H54 (cell line): ENCODE measurements around the gene BORCS8.
"Not testable (repeated sequence)": the region's sequence is repeated elsewhere in the genome, so short reads cannot be mapped to it uniquely, and the experiment has no call there.

ENCODE experiments used
- DNase-seq: peaks from one replicate; pipeline ENCODE4 v3.0.0; 2011; ENCODE audit warnings: low spot score, mixed read lengths; ENCODE audit not compliant: insufficient read length
- FAIRE-seq: peaks from 3 replicates; lab custom pipeline; 2011; peaks lifted over from hg19 to GRCh38; lab: Jason Lieb, UNC
- POLR2A ChIP-seq: IDR thresholded peaks from 2 replicates; pipeline ENCODE4 v1.6.1; 2011; ENCODE audit warnings: low read depth, mild to moderate bottlenecking, low read length

Gene BORCS8

DNA sequence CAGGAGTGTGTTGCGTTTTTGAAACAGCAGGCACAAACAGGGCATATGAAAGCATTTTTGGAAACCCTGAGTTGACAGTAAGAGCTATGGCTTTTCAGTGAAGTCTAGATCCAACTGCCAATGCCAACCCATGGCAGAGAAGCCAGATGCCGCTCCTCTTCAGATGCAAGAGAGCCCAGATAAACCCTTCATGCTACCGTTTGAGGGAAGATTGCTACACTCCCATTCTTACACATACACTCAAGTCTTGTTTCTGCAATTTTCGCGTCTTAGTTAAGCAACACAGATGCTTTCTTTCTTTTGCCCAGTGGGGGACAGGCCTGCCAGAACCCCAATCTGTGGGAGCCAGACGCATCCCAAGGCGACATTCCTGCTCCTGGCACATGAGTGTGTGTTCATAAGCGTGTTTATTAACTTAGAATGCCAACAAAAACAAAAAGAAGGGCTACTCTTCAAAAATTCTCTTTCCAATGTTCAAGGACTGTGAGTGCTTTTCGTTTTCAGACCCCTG, 10.4 kb downstream of the BORCS8 start:
- no peak for DNase-seq
- FAIRE-seq: no peak
- no peak for TF ChIP-seq POLR2A

DNA sequence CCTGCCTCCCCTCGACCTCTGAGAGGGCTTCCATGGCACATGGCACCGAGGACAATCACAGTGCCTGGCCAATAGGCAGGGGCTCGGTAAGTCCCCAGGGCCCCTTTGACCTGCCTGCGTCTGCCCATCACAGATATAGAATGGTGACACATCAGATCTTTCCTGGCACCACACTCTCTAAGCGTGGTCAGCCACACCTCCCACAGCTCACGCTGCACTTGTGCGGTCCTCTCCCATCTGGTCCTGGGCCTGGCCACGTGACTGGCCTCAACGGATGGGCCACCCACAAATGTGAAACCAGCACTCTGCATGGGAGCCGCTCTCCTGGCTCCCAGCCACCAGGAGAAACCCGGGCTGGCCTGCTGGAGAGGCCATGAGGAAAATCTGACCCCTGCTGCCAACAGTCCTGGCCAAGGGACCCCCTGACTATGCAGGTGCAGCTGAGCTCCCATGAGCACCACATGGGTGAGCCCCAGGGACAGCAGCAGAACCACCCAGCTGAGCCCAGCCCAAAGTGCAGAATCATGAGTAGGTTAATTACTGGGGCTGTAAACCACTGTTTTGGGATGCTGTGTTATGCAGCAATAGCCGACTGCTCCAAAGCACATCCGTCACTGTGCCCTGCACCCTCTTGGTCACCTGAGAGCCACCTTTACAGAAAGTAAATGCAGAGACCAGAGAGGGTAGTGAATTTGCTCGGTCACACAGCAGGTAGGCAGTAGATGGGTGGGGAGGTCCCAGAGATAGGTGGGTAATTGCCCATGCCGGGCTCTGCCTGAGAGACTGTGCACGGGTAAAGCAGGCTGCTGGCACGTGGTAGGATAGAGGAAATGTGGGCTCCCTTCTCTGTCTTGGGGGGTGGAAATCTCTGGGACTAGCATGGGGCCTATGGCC, 12.2 kb downstream of the BORCS8 start:
- TF ChIP-seq POLR2A: no peak
- DNase-seq: no peak
- no peak for FAIRE-seq

DNA sequence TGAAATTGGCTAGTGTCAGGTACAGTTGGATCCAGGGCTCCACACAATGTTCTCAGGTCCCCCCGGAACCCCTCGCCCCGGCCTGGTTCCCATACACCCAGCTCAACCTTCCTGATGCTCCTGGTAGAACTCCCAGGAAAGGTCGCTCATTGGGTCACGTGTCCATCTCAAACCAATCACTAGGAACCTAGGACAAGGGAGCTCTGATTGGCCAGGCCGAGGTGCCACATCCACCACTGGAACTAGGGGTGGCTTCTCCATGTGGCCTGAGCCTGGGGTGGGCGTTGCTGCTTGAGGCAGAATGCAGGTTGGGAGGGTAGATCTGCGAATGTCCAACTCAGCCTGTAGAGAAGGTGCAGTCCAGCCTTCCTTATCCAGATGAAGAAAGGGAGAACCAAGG, 15.0 kb downstream of the BORCS8 start:
- TF ChIP-seq POLR2A: no peak
- FAIRE-seq: no peak
- no peak for DNase-seq

DNA sequence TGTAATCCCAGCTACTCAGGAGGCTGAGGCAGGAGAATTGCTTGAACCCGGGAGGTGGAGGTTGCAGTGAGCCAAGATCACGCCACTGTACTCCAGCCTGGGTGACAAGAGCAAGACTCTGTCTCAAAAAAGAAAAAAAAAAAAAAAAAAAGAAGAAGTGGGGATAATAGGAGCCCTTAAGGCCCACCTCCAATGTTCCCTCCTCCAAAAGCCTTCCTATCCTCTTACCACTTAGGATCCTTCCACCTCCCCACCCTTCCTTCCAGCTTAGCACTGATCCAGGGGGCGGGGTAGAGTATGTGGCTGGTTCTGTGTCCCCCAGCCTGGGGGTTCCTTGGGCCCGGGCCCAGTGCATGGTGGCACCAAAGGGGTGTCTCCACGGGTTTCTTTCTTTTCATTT, 18.7 kb downstream of the BORCS8 start:
- FAIRE-seq, DNase-seq: not testable (repeated sequence)

DNA sequence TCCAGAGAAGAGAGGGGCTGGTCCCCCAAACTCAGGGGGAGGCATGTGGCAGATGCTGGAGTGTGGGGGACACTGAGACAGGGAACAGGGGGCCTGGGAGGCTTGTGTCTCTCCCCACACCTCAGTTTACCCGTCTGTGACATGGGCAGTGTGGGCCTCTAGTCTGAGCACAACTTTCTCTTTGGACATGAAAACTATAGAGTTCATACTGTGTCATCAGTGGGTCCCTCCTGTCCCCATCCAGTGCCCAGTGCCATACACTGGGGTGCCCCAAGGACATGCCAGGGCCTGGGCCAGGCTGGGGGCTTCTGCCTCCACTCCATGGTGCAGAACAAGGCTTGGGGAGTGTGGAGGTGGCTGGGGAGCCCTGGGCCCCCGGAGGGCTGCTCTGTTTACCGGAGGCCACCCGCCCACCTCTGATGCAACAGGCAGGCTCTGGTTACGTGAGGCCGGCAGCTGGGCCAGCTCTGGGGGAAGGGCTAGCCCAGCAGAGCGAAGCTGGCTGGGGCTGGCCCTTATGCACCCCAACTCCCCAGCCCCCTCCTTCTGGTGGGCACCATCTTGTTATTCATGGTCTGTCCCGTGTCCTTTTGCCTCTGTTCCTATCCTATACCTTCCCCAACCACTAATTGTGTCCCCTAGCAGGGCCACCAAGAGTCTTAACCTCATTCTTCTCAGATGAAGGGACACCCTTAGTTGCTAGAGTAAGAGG, 20.0 kb downstream of the BORCS8 start:
- TF ChIP-seq POLR2A: no peak
- no peak for FAIRE-seq
- no peak for DNase-seq

DNA sequence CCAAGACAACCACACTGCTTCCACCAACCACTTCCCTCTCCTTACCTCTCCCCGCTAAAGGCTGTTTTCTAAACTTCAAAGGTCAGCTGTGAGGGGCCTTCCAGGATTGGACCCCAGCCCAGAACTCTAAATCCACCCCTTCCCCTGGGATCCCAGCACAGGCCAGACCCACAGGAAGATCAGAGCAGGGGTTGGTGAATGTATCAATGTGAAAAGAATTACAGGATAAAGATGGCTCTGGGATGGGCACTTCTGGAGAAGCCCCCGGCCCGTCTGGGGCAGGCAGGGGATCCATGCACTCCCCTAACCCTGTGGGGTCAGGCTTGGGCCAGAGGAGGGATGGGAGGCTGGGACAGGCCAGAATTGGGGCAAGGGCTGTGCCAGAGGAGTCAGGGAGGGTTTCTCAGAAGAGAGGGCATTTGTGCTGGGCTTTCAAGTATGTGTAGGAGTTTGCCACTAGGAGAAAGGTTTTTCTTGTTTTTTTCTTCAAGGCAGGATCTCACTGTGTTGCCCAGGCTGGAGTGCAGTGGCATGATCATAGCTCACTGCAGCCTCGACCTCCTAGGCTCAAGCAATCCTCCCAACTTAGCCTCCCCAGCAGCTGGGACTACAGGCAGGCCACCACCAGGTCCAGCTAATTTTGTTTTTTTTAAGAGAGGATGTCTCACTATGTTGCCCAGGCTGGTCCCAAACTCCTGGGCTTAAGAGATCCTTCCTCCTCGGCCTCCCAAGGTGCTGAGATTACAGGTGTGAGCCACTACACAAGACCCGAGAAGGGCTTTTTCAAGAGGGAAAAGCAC, 20.9 kb downstream of the BORCS8 start:
- DNase-seq: no peak
- no peak for TF ChIP-seq POLR2A
- no peak for FAIRE-seq

DNA sequence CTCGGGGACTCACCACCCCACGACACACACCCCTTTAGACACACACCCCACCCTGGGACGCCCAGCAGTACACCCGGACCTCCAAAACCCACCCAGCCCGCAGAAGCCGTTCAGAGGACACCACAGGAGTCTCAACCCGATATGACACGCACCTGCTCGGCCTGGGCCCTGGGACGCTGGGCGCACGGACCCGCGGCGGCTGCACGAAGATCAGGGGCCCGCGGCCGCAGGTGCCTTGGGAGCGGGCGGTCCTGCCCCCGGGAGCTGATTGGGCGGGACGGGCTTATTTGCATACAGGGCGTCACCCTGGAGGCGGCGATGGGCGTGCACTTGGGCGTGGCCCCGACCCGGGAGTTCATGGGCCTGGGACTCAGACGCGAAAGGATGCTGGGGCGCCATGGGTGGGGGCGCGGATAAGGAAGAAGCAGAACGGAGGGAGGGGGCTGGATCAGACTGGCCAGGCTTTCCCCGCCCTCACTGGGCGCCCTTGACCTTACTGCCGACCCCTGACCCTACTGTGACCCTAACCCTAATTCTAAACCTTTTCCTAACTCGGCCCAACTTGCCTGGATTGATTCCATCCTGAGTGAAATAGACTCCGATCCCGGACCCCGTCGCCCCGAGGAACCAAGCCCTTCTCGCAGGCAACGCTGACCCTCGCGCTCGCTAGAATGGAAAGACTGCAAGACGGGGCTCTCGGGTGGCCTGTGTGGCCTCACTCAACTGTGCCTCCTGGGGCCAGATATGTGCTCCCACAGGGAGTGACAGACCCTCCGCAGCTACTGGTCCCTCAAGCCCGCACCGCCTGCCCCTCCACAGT, 21.7 kb downstream of the BORCS8 start, which contains the start of gene MEF2B:
TSS of gene MEF2B (minus strand) at position 211 of the 820 bp plus-strand sequence. CDS start 19,528 bp downstream, outside the sequence.
- no peak for TF ChIP-seq POLR2A
- FAIRE-seq (no peak), DNase-seq (no peak)

DNA sequence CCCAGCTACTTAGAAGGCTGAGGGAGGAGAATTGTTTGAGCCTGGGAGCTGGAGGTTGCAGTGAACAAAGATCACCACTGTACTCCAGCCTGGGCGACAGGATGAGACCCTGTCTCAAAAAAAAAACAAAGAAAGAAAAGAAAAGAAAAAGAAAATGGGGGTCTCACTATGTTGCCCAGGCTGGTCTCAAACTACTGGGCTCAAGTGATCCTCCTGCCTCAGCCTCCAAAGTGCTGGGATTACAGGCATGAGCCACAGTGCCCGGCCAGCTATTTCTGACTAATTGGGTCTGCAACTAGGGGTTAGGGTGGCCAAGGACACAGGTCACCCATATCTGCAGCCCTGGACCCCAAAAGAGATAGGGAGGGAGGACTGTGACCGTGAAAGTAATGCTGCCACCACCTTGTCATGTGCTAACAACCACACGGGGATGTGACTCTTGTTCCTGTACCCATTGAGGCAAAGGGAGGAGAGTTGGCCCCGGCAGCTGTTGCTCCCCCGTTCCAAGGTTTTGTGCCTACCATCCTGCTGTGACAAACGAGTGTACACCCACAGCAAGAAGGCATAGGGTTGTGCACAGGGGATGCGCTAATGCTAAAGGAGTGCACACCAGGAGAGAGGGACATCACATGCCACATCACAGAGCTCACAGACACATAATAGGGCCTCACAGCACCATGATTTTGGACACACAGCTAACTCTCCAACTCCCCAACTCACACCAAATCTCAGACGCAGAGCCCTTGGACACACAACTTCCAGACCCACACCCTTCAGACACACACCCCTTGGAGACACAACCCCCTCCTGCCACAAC, 22.5 kb downstream of the BORCS8 start:
- FAIRE-seq: no peak
- TF ChIP-seq POLR2A: no peak
- no peak for DNase-seq

DNA sequence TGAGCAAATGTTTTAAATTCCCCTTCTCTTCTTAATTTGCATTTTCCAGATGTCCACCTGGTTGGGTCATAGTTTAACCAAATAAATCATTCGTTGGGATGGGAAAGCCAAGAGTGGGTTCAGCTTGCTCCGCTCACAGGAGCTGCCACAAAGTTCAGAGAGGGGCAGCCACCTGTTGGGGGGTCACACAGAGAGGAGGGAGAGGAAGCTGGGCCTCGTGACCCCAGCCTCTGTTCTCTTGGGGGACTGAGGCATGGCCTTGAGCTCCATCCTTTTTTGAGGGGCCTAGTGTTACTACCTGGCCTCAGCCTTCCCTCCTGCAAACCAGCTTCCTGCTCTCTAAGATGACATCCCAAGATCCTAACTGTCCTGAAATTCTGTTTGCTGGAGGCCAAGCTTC, 24.3 kb downstream of the BORCS8 start:
- TF ChIP-seq POLR2A: no peak
- no peak for FAIRE-seq
- no peak for DNase-seq

DNA sequence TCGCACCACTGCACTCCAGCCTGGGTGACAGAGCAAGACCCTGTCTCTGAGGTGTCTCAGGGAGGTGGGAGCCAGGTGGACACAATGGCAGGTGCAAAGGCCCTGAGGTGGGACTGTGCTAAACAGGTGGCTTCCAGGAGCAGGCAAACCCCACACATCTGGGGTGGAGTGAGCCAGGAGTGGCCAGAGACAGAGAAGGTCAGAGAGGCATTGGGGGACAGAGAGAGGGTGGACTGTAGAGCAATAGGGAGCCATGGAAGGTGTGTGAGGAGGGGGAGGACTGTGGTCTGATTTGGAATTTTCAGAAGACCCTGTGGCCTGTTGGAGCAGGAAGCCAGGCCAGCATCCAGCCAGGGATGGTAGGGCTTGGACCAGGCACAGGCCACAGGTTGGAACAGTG, 26.6 kb downstream of the BORCS8 start:
- DNase-seq (no peak), FAIRE-seq (no peak)
- no peak for TF ChIP-seq POLR2A

DNA sequence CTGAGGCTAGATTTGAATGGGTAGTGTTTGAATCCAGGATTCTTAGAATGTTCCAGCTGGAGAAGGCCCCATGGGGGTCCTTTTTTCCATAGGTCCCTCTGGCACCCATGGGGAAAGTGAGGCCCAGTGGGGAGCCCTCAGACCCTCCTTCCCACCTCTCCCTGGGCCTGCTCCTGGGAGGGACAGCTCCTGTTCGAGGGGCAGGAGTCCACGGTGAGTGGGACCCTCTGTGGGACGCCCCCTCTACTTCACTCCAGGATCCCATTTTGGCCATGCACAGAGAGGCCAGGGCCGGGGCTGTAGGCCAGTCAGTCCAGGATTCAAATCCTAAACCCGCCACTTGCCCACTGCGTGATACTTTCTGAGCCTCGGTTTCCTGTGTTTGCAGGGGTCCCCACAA, 29.5 kb downstream of the BORCS8 start:
- FAIRE-seq (no peak), DNase-seq (no peak)
- TF ChIP-seq POLR2A: no peak

DNA sequence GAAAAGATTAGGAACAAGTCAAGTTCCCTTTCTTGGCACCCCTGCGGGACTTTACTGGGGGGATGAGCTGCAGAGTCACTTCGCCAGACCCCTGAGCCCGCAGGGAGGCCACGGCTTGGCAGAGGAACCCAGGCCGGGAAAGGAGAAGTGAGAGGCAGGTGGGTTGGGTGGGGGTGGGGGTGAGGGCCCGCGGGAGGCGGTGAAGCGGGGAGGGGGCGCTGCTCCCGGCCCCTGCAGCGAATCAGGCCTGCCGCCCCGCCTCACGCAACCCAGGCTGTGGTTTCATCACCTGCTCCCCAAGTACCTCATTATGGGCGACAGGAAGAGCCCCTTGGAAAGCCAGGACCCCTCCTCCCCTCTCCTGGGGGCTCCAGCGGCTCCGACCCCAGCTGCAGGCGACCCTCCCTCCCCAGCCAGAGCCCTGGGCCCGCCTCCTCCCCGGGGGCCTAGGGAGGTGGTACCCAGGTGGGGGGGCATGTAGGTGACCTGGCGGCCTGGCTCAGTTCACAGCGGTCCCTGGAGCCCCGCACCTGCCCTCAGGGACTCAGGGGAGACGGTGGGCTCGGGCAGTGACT, 31.4 kb downstream of the BORCS8 start:
- no peak for TF ChIP-seq POLR2A
- DNase-seq (no peak), FAIRE-seq (no peak)

DNA sequence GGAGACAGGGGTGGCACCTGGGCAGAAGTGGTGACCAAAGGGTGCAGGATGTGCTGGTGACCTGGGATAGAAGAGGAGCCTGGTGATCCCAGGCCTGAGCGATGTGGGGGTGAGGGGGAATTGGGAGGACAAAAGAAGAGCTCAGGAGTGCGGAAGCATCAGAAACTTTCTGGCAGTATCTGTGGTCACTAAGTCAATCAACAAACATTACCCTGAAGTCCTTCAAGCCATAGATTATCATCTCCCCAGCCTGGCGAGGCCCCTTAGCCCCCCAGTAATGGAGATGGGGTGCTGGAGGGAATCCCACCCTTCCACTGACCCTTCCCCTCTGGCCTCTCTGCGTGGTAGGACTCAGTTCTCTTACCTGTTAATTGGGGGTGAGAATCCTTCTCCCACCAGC, 32.4 kb downstream of the BORCS8 start:
- FAIRE-seq (no peak), DNase-seq (no peak)
- no peak for TF ChIP-seq POLR2A
